GM23248 (cell line): ENCODE results near the gene FANCE. TPM values are rescaled to one million over a fixed set of nuclear protein-coding genes. Genes with fewer than 3 reads are reported as not detected.
"Not testable (repeated sequence)": the region's sequence is repeated elsewhere in the genome, so short reads cannot be mapped to it uniquely, and the experiment has no call there.

Source experiments
- DNase-seq: peaks from one replicate; pipeline ENCODE4 v3.0.0-alpha.2; 2015
- H2AFZ ChIP-seq: fragments of 200-600 bp; sonication (generic); 2 replicates; pipeline ENCODE4 v1.6.1; 2016; ENCODE audit warnings: antibody characterized with exemption
- H3F3A ChIP-seq: fragments of 200-600 bp; sonication (generic); 2 replicates; pipeline ENCODE4 v1.6.1; 2016; ENCODE audit warnings: mild to moderate bottlenecking, antibody characterized with exemption, mixed run types; ENCODE audit not compliant: insufficient read depth
- H3K27ac ChIP-seq: fragments of 200-600 bp; sonication (generic); 2 replicates; pipeline ENCODE4 v1.5.1; 2016; ENCODE audit warnings: mild to moderate bottlenecking
- H3K27me3 ChIP-seq: fragments of 200-600 bp; sonication (generic); replicated peaks from 2 replicates; pipeline ENCODE4 v1.6.1; 2016; ENCODE audit warnings: mild to moderate bottlenecking; ENCODE audit not compliant: insufficient read depth
- H3K36me3 ChIP-seq: fragments of 200-600 bp; sonication (generic); 2 replicates; pipeline ENCODE4 v1.6.1; 2016; ENCODE audit warnings: low read depth, mild to moderate bottlenecking
- H3K4me1 ChIP-seq: fragments of 200-600 bp; sonication (generic); 2 replicates; pipeline ENCODE4 v1.6.1; 2016; ENCODE audit warnings: mild to moderate bottlenecking; ENCODE audit not compliant: insufficient read depth
- H3K4me2 ChIP-seq: fragments of 200-600 bp; sonication (generic); one replicate; pipeline ENCODE4 v1.6.1; 2016; ENCODE audit warnings: mild to moderate bottlenecking; ENCODE audit not compliant: unreplicated experiment
- H3K4me3 ChIP-seq: fragments of 200-600 bp; sonication (generic); 2 replicates; pipeline ENCODE4 v1.5.1; 2016; ENCODE audit warnings: mild to moderate bottlenecking
- H3K79me2 ChIP-seq: fragments of 200-600 bp; sonication (generic); 2 replicates; pipeline ENCODE4 v1.6.1; 2016; ENCODE audit warnings: mild to moderate bottlenecking; ENCODE audit not compliant: insufficient read depth
- H3K9ac ChIP-seq: fragments of 200-600 bp; sonication (generic); 2 replicates; pipeline ENCODE4 v1.6.1; 2016; ENCODE audit warnings: mild to moderate bottlenecking
- H3K9me2 ChIP-seq: fragments of 200-600 bp; sonication (generic); 2 replicates; pipeline ENCODE4 v1.6.1; 2016; ENCODE audit warnings: mixed run types, mild to moderate bottlenecking, moderate library complexity; ENCODE audit not compliant: insufficient read depth
- H3K9me3 ChIP-seq: fragments of 200-600 bp; sonication (generic); one replicate; pipeline ENCODE4 v1.6.1; 2017; ENCODE audit warnings: low read depth
- H4K20me1 ChIP-seq: fragments of 200-600 bp; sonication (generic); 2 replicates; pipeline ENCODE4 v1.6.0; 2016; ENCODE audit not compliant: insufficient read depth
- EZH2 ChIP-seq: fragments of 200-600 bp; sonication (generic); IDR thresholded peaks from 2 replicates; pipeline ENCODE4 v1.6.1; 2018; ENCODE audit warnings: antibody characterized with exemption, mild to moderate bottlenecking; ENCODE audit not compliant: insufficient read depth, poor library complexity, severe bottlenecking
- EZH2phosphoT487 ChIP-seq: fragments of 200-600 bp; sonication (generic); IDR thresholded peaks from 2 replicates; pipeline ENCODE4 v1.6.1; 2018; ENCODE audit warnings: antibody characterized with exemption, moderate library complexity, mild to moderate bottlenecking, low read depth; ENCODE audit not compliant: insufficient read depth
- WGBS, 2 experiments: methylation state at CpG; one replicate each; pipeline ENCODE4 v1.1.6; 2015 to 2017; ENCODE audit warnings: low lambda C conversion rate in 2 of 2, low coverage in 1 of 2; ENCODE audit errors: missing lambda C conversion rate in 2 of 2; 5-methylcytosine and 5-hydroxymethylcytosine counted together
- in situ Hi-C: fragments of 300-500 bp; cut with MboI; formaldehyde crosslinking; loops from 2 replicates; pipeline ENCODE4 v1.15.0; 2020
- polyA plus RNA-seq: library from polyadenylated mRNA; unstranded; fragments of >200 nt; fragmentation: Nextera tagmentation; extraction: Ambion mirVana; gene quantifications from 2 replicates; pipeline ENCODE4 v1.2.1, GENCODE V29; 2016
- total RNA-seq: library from RNA; depleted of rRNA; stranded (reverse); fragments of >200 nt; shearing (Covaris generic); gene quantifications from 2 replicates; pipeline ENCODE4 v1.2.3, GENCODE V29; 2014

Gene FANCE
- total and polyA plus RNA-seq, 2 experiments from 2014 or later = 4.3 to 9.7 TPM

DNA sequence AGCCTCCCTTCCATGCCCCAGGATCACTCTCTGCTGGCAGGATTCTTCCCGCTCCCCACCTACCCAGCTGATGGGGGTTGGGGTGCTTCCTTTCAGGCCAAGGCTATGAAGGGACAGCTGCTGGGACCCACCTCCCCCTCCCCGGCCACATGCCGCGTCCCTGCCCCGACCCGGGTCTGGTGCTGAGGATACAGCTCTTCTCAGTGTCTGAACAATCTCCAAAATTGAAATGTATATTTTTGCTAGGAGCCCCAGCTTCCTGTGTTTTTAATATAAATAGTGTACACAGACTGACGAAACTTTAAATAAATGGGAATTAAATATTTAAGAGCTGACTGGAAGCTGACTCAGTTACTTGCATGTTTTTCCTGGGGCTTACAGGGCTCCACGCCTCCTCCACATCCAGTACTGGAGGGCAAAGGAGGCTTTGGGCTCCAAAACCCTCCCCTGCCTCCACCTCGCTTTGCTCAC, 24.3 kb upstream of the FANCE start:
- Histone ChIP-seq H3K36me3 (peaks cover 11% of the 10 kb centered on the region), H3K79me2 (no peaks in the 10 kb centered on the region; the same call in 1 of the 2 replicates), H3K9ac (peak overlapping the region; percentile 55), H3K9me3 (no peaks in the 10 kb centered on the region), H3F3A (peaks cover 14% of the 10 kb centered on the region), H3K4me3 (no peak overlapping the region), H3K27me3 (no peaks in the 10 kb centered on the region), H2AFZ (0 out of 2 replicates have a peak overlapping the region, but pooled peaks have one; percentile 5), H3K4me2 (peak overlapping the region; percentile 51), H4K20me1 (no peaks in the 10 kb centered on the region), H3K4me1 (peaks cover 42% of the 10 kb centered on the region), H3K27ac (peak overlapping the region; percentile 75), H3K9me2 (no peaks in the 10 kb centered on the region)
- DNase-seq = peak; percentile 88
- WGBS, 2 experiments = 9 to 21% methylated on average over 3 to 9 of the region's 9 CpGs
- TF ChIP-seq EZH2 (no peak), EZH2phosphoT487 (no peak)
- in situ Hi-C loops = no loop called here

DNA sequence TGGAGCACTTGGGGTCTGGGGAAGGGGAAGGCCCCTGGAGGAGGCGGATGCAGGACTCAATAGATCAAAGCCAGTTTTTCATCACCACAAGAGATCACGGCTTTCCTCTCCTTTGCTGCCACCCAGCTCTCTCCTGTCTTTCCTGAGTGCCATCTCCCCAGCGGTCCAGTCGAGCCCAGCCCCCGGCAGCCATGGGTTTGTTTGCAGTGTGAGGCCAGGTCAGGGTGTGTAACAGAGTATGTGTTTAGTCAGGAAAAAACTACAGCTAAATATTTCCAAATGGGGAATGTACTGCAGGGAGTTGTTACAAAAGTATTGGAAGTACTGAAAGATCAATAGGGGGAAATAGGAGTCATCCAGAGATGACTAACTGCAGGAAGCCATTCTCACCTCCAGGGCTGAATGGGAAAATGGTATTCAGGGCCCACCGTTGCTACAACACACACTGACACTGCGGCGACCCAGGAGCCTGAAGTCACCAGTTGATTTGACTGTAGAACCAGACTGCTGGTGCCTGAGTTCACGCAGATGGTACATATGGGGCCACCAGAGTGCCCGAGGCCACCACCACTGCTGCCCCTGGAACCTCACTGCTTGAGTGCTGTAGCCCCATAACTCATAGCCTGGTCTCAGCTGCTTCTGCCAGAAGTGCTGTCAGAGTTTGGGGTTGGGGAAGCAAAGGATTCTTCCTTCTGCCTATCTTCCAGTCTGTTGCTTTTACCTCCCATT, 23.6 kb upstream of the FANCE start:
- Histone ChIP-seq H3K27me3 (no peaks in the 10 kb centered on the region), H3K9ac (peak overlapping the region; percentile 22; the same call in 1 of the 2 replicates), H3K4me3 (no peak overlapping the region), H4K20me1 (no peaks in the 10 kb centered on the region), H2AFZ (0 out of 2 replicates have a peak overlapping the region, but pooled peaks have one; percentile 5), H3K36me3 (peaks cover 11% of the 10 kb centered on the region), H3K4me1 (peaks cover 42% of the 10 kb centered on the region), H3F3A (peaks cover 14% of the 10 kb centered on the region), H3K4me2 (peak overlapping the region; percentile 51), H3K9me2 (no peaks in the 10 kb centered on the region), H3K27ac (peak overlapping the region; percentile 75), H3K9me3 (no peaks in the 10 kb centered on the region), H3K79me2 (no peaks in the 10 kb centered on the region; the same call in 1 of the 2 replicates)
- in situ Hi-C loops = no loop called here
- TF ChIP-seq EZH2 = no peak
- TF ChIP-seq EZH2phosphoT487 = no peak
- peak; percentile 19 for DNase-seq
- WGBS, 2 experiments = 83 to 85% methylated on average over 10 of the region's 10 CpGs

DNA sequence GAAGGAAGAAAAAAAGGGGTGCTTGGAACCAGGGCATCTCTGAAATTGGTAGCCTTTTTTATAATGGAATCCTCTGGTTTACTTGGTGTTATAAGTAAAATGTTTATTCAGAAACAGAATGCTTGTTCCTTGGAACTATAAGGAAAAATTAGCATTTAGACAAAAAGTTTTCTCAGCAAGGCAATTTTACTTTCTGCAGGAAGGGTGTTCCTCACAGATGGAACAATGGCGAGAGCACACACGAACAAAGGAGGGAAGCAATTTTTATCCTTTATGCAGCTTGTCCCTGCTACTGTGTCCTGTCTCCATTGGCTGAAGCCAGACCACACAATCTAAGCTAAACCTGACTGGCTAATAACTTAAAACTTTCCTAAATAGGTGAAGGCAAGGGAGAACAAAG, 22.7 kb upstream of the FANCE start:
- no peak overlapping the region for H3K9ac ChIP-seq
- WGBS, 2 experiments = 96 to 100% methylated on average over 2 of the region's 2 CpGs
- no peak overlapping the region for H3K27ac ChIP-seq
- H3K79me2 ChIP-seq = no peaks in the 10 kb centered on the region; the same call in 1 of the 2 replicates
- H3K4me2 ChIP-seq = no peak overlapping the region
- DNase-seq = no peak
- TF ChIP-seq EZH2phosphoT487 = no peak
- no peak for TF ChIP-seq EZH2
- H3K4me3 ChIP-seq = no peak overlapping the region
- in situ Hi-C loops = no loop called here
- H3K4me1 ChIP-seq = peaks cover 42% of the 10 kb centered on the region
- no peaks in the 10 kb centered on the region for H3K27me3 ChIP-seq
- H3F3A ChIP-seq = peaks cover 14% of the 10 kb centered on the region
- no peaks in the 10 kb centered on the region for H4K20me1 ChIP-seq
- H3K9me3 ChIP-seq = no peaks in the 10 kb centered on the region
- H2AFZ ChIP-seq = no peak overlapping the region
- no peaks in the 10 kb centered on the region for H3K9me2 ChIP-seq
- H3K36me3 ChIP-seq = peaks cover 7% of the 10 kb centered on the region

DNA sequence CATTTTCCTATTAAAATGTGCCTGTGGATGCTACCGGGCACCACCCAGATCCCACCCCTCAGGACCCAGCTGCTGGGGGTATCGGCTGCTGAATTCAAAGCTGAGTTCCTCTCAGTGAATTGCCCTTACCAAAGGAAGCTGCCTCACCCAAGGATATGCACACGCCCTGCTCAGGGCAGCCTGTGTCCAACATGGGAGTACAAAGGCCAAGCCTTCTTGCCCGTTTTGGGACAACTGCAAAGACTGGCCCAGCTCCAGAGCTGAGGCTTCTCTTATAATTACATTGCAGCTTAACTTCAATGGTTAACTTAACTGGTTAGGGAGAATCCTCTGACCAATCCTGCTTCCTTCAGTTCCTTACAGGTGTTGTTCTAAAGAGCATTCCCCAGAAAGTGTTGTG, 19.8 kb upstream of the FANCE start:
- no peaks in the 10 kb centered on the region for H4K20me1 ChIP-seq
- H3K36me3 ChIP-seq = no peaks in the 10 kb centered on the region
- no peak overlapping the region for H2AFZ ChIP-seq
- no peak overlapping the region for H3K4me3 ChIP-seq
- H3K27ac ChIP-seq = no peak overlapping the region
- no peaks in the 10 kb centered on the region for H3K9me2 ChIP-seq
- H3F3A ChIP-seq = peaks cover 4% of the 10 kb centered on the region
- H3K4me1 ChIP-seq = peaks cover 16% of the 10 kb centered on the region
- H3K79me2 ChIP-seq = no peaks in the 10 kb centered on the region
- no peak overlapping the region for H3K4me2 ChIP-seq
- TF ChIP-seq EZH2phosphoT487 (no peak), EZH2 (no peak)
- no peak for DNase-seq
- no peak overlapping the region for H3K9ac ChIP-seq
- no peaks in the 10 kb centered on the region for H3K27me3 ChIP-seq
- in situ Hi-C loops = no loop called here
- WGBS, 2 experiments = 54 to 60% methylated on average over 4 of the region's 4 CpGs
- no peaks in the 10 kb centered on the region for H3K9me3 ChIP-seq

DNA sequence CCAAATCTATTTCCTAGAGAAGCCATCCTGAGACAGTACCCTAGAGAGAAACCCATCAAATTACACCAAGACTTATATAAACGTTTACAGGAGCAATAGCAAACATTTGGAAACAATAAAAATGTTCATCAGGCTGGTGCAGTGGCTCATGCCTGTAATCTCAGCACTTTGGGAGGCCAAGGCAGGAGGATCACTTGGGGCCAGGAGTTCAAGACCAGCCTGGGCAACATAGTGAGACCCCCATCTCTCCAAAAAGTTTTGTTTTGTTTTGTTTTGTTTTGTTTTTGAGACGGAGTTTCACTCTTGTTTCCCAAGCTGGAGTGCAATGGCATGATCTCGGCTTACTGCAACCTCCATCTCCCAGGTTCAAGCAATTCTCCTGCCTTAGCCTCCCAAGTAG, 19.4 kb upstream of the FANCE start:
- H2AFZ ChIP-seq, H3K36me3 ChIP-seq, H3K79me2 ChIP-seq, H4K20me1 ChIP-seq, H3K4me3 ChIP-seq, H3F3A ChIP-seq, H3K9ac ChIP-seq, DNase-seq, H3K27me3 ChIP-seq, H3K9me2 ChIP-seq, H3K27ac ChIP-seq, in situ Hi-C loops, H3K9me3 ChIP-seq, H3K4me2 ChIP-seq: not testable (repeated sequence)
- peaks cover 12% of the 10 kb centered on the region for H3K4me1 ChIP-seq
- WGBS, 2 experiments = 63 to 68% methylated on average over 3 of the region's 3 CpGs
